Stimulated activated CD4-positive, alpha-beta T cell treated with anti-CD3 and anti-CD28 coated beads, Interleukin-2, amount 100 ng/mL, for 24 hours (primary cell): Measurements from ENCODE around the gene PNMA5.

Source experiments
- DNase-seq, 2 donors: peaks; one replicate each; pipeline ENCODE4 v3.0.0-alpha.2; 2020

The PNMA5 gene

DNA sequence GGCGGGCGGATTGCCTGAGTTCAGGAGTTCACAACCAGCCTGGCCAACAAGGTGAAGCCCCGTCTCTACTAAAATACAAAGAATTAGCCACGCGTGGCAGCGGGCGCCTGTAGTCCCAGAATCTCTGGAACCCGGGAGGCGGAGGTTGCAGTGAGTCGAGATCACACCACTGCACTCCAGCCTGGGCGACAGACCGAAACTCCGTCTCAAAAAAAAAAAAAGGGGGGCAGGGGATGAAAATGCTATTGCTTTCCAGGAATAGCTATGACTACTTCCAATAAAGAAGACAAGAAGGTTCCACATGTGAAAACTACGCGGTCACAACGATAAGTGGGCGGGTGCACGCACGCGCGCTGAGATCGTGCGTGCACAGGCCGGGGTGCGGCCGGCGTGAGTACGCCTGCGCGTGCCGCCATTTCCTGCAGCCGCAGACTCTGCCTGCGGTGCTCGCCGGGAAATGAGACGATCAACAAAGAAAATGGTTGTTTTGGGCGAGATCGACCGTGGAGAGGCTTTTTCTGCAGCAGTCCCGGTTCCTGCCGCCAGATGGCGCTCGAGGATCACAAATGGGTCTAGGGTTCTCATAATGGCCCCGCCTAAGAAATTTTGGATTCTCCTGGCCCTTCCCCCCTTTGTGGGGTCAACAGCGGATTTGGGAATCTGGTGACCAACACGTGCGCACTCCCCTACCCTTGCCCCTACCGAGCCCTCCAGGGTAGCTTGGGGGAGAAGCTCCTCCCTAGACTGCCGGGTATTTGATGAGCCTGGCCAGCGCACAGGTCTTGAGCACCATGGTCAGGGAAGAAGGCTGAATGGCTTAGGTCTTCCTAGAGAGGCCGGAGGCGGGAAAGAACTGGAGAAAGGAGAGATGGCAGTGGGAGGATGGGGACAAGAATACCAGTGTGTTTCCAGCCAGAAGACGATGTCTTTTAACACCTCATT is 35.1 kb downstream of the PNMA5 start:
- peak; percentile 89 to 91 for DNase-seq

DNA sequence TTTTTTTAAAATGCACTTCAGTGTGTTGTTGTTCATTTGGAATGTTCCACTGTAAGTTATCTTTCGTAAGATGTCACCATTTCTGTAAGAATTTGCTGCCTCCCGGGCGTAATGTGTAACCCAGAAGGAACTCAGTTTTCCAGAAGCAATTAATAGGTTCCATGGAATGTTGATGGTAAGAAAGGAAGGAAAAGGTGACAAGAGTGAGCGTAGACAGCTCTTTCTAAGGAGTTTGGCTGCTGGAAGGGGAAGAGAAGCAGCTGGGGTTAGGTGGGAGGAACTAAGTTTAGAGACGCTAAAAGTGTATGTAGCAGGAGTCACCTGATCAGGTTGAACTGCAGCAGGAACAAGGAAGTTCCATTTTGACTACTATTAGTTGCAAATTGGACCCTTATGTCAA is 35.9 kb downstream of the PNMA5 start:
- DNase-seq, result no peak

DNA sequence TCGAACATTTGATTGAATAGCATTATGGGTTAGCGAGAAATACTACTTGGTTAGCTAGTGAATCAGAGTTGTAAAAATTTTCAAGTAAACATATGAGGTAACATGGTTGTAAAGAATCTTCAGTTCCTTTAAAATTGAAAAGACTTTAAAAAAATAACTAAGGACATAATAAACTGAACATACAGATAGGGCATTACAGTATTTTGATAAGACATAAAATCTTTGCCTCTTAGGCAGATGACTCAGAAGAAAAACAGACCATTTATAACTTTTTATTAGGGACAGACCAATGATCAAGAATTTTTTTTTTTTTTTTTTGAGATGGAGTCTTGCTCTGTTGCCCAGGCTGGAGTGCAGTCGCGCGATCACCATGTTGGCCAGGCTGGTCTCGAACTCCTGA is 43.1 kb downstream of the PNMA5 start:
- no peak for DNase-seq

DNA sequence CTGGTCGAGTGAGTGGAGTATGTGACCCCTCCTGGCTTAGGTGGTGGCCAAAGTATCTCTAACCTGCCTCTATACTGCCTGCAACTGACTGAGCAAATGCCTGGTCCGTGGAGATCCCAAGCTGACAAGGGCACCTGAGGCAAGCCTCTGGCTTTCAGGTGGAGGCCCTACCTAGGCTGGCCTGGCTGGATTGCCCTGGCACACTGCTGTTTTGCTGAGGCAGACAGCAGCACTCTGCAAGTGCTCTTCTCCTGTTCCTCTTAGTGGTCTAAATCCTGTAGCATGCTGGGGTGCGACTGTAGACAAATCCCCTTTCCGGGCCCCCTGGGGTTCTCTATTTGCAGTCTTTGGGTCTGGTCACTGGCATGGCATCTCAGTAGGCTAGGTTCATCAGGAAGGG is 44.8 kb downstream of the PNMA5 start:
- DNase-seq, result no peak

DNA sequence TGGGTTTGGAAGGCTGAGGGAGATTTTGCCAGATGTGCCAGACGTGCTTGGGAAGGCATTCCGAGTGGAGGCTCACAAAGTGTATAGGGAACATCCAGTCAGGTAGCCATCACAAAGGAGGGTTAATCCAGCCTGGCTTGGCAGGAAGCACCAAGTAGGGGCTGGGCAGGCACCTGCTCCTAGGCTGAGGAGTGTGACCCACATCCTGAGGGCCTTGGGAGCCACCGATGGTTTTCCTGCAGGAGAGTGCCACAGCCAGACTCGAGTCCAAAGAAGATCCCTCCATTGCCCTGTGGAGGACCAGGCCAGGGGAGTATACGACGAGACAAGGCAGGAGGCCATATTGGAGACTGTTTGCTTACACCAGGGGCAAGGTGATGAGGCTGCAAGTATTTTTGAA is 47.2 kb downstream of the PNMA5 start:
- no peak for DNase-seq

DNA sequence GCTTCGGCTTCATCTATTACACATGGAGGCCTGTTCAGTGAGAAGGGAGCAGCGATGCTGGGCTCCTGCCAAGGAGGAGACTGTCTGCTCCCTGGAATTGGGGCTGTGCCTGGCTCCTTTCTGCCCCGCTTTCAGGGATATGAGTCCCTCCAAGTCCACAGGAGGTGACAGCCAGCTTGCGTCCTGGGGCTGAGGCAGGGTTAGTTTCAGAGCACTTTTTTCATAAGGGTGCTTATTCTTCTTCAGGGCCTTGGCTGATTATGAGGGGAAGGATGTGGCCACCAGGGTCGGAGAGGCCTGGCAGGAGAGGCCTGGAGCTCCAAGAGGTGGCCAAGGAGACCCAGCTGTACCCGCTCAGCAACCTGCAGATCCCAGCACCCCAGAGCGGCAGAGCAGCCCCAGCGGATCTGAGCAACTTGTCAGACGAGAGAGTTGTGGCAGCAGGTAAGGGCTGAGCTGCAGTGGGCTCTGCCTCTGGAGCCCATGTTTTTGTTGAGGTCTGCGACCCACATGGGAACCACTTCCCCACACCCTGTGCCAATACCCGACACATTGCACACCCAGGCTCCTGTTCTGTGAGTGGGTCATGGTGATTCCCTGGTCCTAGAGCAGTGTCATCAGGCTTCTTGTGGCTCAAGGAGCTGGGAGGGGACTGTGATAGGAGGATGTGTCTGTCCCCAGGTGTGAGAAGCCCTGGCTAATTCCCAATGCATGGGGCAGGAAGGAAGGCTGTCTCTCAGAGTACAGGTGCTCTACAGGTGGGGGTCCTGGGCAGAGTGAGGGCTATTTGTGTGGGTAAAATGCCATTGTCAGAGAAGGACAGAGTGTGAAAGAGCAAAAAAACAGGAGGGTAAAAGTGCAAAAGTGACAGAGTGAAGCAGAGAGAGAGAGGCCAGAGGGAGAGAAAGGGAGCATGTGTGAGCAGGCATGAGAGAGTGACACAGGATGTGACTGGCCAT is 48.6 kb downstream of the PNMA5 start:
- DNase-seq, result no peak

DNA sequence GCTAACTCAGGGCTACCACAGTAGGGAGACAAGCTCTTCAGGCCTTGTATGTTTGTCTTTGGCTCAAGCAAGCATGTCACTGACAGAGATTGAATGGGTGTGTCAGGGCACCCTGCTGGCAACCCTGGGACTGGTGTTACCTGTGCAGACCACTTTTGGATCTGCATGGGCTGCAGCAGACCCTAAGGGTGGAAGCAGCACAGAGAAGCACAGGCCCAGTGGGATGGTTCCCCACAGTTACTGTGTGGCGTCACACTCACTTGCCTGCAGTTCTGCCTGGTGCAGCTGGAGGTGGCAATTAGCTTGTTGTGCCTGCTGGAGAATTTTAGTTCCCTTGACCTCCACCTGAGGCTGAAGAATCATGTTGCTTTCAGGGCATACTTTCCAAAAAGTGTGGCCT is 50.1 kb downstream of the PNMA5 start:
- DNase-seq, result no peak

DNA sequence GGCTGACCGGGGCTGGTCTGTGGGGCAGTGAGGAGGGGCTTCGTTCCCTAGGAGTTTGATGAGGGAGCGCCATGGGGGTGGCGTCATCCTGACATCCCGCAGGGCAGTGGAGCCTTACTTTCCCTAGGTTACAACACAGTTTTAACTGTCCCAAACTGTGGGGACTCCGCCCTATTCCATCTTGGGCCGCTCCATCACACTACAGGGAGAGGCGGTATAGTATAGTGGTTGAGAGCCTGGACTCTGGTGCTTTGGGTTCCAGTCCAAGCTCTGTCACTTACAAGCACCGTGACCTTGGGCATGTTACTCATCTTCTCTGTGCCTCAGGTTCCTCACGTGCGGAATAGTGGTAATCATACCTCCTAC is 51.9 kb downstream of the PNMA5 start:
- peak in 1 of 2 donors; percentile 11 for DNase-seq

DNA sequence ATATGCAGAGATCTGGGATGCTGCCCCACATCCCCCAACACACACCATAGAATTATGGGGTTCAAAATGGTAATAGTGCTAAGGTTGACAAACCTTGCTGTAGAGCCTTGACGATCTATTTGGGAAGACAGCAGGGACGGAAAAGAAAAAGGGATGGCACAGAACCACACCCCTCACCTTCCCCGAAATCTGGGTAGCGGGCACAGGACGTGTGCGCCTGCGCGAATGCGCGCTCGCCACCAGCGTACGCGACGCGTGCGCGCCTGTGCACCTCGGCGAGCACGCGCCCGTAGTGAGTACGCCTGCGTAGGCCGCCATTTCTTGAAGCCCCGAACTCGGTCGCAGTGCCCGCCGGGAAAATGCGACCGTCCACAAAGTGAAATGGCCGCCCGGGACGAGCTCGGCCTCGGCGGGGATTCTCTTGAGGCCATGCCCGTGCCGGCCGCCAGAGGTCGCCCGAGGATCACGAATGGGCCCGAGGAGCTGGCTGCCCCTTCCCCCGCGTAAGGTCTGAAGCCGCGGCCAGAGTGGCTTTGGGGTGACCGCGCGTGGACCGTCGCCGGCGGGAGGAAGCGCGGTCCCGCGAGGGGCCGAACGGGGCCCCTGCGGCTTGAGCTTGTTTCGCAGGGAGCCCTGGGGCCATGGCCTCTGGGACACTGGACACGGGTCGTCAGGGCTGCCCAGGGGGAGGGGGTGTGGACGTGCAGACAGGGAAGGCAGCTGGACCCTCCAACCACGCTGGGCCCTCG is 52.4 kb downstream of the PNMA5 start:
- DNase-seq, result peak; percentile 86 to 87
